Kidney glomerular epithelial cell (primary cell): ENCODE results near the gene CCNI2.
"Not testable (repeated sequence)": the region's sequence is repeated elsewhere in the genome, so short reads cannot be mapped to it uniquely, and the experiment has no call there.

ENCODE experiments used
- DNase-seq: peaks from one replicate; lab custom pipeline; 2025; lab: John Stamatoyannopoulos, UW

CCNI2 gene

GRCh38 chr5:132781029-132781428 is 33.8 kb downstream of the CCNI2 start:
- no peak for DNase-seq

GRCh38 chr5:132782101-132782500 is 34.9 kb downstream of the CCNI2 start:
- DNase-seq, result peak; percentile 13

GRCh38 chr5:132785365-132785764 is 38.1 kb downstream of the CCNI2 start:
- DNase-seq, result no peak

GRCh38 chr5:132785864-132786263 is 38.6 kb downstream of the CCNI2 start:
- no peak for DNase-seq

GRCh38 chr5:132787076-132787475 is 39.9 kb downstream of the CCNI2 start:
- DNase-seq, result no peak

- DNase-seq, result no peak
These were observed 41.3 kb downstream of the CCNI2 start for GRCh38 chr5:132788508-132788907.

GRCh38 chr5:132788990-132789886 is 42.0 kb downstream of the CCNI2 start:
- no peak for DNase-seq

- DNase-seq, result no peak
These were observed 43.1 kb downstream of the CCNI2 start for GRCh38 chr5:132790201-132790865.

- no peak for DNase-seq
These were observed 43.8 kb downstream of the CCNI2 start for GRCh38 chr5:132791026-132791425.

GRCh38 chr5:132797651-132798050 is 50.4 kb downstream of the CCNI2 start:
- DNase-seq, result no peak

- DNase-seq, result no peak
These were observed 52.2 kb downstream of the CCNI2 start for GRCh38 chr5:132799392-132799791.

- DNase-seq, result no peak
These were observed 53.3 kb downstream of the CCNI2 start for GRCh38 chr5:132800545-132800944.

- no peak for DNase-seq
These were observed 54.9 kb downstream of the CCNI2 start for GRCh38 chr5:132802044-132802684.

GRCh38 chr5:132802685-132803066 is 55.5 kb downstream of the CCNI2 start:
- DNase-seq, result not testable (repeated sequence)
